HL-60 (cell line): Measurements from ENCODE around the gene AIRE.
A peak's percentile ranks its signal among the peaks of the same experiment; 100 is the strongest.

ENCODE experiments used
- DNase-seq, 2 experiments: peaks; one replicate each; pipeline ENCODE4 v3.0.0-alpha.2; 2010 to 2020; ENCODE audit warnings: low read depth in 1 of 2, low spot score in 1 of 2
- H3K27ac ChIP-seq: fragments of 250-450 bp; sonication (Bioruptor Pico); replicated peaks from 2 replicates; pipeline ENCODE4 v1.5.1; 2020; ENCODE audit warnings: mild to moderate bottlenecking, moderate library complexity
- H3K27me3 ChIP-seq: fragments of 250-450 bp; sonication (Bioruptor Pico); 2 replicates; pipeline ENCODE4 v1.5.1; 2021; ENCODE audit warnings: mild to moderate bottlenecking, moderate library complexity; ENCODE audit not compliant: insufficient read depth, poor library complexity, severe bottlenecking
- H3K4me3 ChIP-seq: replicated peaks from 2 replicates; pipeline ENCODE4 v1.5.1; 2011; ENCODE audit warnings: mild to moderate bottlenecking, control low read depth, low read length; ENCODE audit not compliant: insufficient read depth
- GABPA ChIP-seq: IDR thresholded peaks from 2 replicates; pipeline ENCODE4 v1.6.1; 2012; ENCODE audit warnings: low read depth
- POLR2AphosphoS5 ChIP-seq: IDR thresholded peaks from 2 replicates; pipeline ENCODE4 v1.6.1; 2012; ENCODE audit warnings: low read depth
- SPI1 ChIP-seq: IDR thresholded peaks from 2 replicates; pipeline ENCODE4 v1.6.1; 2012; ENCODE audit warnings: low read depth, mild to moderate bottlenecking, borderline replicate concordance
- TF ChIP-seq, protein P1 (sequence below): IDR thresholded peaks from 2 replicates; pipeline ENCODE4 v1.6.1; 2012; ENCODE audit warnings: low read depth; ENCODE audit not compliant: insufficient replicate concordance
- TF ChIP-seq, protein P2 (sequence below): IDR thresholded peaks from one replicate; pipeline ENCODE4 v1.5.1; 2011; ENCODE audit warnings: low read length, control low read depth, inconsistent platforms; ENCODE audit not compliant: insufficient read depth

Gene AIRE

DNA sequence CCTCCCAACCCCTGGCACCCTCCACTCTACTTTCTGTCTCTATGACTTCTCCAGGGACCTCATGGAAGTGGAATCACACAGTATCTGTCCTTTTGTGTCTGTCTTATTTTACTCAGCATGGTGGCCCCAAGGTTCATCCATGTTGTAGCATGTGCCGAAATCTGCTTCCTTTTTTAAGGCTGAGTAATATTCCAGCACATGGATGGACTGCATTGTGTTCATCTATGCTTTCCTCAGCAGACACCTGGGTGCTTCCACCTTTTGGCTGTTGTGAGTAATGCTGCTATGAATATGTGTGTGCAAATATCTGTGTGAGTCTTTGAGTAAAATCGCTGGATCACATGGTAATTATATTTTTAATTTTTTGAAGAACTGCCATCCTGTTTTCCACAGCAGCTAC lies 12.6 kb downstream of the AIRE start:
- no peak for DNase-seq
- Histone ChIP-seq H3K27me3 (no peaks in the 10 kb centered on the region), H3K4me3 (no peak overlapping the region), H3K27ac (peak overlapping the region; percentile 49)
- TF ChIP-seq POLR2AphosphoS5 (no peak), SPI1 (no peak), GABPA (no peak)
- TF ChIP-seq, protein P1, sequence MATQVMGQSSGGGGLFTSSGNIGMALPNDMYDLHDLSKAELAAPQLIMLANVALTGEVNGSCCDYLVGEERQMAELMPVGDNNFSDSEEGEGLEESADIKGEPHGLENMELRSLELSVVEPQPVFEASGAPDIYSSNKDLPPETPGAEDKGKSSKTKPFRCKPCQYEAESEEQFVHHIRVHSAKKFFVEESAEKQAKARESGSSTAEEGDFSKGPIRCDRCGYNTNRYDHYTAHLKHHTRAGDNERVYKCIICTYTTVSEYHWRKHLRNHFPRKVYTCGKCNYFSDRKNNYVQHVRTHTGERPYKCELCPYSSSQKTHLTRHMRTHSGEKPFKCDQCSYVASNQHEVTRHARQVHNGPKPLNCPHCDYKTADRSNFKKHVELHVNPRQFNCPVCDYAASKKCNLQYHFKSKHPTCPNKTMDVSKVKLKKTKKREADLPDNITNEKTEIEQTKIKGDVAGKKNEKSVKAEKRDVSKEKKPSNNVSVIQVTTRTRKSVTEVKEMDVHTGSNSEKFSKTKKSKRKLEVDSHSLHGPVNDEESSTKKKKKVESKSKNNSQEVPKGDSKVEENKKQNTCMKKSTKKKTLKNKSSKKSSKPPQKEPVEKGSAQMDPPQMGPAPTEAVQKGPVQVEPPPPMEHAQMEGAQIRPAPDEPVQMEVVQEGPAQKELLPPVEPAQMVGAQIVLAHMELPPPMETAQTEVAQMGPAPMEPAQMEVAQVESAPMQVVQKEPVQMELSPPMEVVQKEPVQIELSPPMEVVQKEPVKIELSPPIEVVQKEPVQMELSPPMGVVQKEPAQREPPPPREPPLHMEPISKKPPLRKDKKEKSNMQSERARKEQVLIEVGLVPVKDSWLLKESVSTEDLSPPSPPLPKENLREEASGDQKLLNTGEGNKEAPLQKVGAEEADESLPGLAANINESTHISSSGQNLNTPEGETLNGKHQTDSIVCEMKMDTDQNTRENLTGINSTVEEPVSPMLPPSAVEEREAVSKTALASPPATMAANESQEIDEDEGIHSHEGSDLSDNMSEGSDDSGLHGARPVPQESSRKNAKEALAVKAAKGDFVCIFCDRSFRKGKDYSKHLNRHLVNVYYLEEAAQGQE: no peak
- TF ChIP-seq, protein P2, sequence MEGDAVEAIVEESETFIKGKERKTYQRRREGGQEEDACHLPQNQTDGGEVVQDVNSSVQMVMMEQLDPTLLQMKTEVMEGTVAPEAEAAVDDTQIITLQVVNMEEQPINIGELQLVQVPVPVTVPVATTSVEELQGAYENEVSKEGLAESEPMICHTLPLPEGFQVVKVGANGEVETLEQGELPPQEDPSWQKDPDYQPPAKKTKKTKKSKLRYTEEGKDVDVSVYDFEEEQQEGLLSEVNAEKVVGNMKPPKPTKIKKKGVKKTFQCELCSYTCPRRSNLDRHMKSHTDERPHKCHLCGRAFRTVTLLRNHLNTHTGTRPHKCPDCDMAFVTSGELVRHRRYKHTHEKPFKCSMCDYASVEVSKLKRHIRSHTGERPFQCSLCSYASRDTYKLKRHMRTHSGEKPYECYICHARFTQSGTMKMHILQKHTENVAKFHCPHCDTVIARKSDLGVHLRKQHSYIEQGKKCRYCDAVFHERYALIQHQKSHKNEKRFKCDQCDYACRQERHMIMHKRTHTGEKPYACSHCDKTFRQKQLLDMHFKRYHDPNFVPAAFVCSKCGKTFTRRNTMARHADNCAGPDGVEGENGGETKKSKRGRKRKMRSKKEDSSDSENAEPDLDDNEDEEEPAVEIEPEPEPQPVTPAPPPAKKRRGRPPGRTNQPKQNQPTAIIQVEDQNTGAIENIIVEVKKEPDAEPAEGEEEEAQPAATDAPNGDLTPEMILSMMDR: no peak

DNA sequence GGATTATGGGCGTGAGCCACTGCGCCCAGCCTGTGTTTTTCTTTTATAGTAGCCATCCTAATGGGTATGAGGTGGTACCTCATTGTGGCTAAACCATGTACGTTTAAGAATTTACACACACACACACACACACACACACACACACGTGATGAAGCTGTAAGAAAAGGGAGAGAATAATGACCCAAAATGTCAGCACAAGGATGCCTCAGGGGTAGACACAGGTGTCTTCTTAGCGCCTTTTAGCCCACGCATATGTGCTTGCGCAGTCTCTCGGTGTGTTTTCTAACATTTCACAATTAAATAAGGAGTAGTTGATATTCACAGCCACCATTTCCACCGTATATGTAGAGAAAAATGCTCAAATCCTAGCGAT lies 13.4 kb downstream of the AIRE start:
- H3K27me3 ChIP-seq: no peaks in the 10 kb centered on the region
- DNase-seq: no peak
- H3K4me3 ChIP-seq: peak overlapping the region; percentile 88
- peak overlapping the region; percentile 73 for H3K27ac ChIP-seq
- TF ChIP-seq, protein P1: no peak
- no peak for TF ChIP-seq GABPA
- TF ChIP-seq, protein P2: no peak
- no peak for TF ChIP-seq POLR2AphosphoS5
- TF ChIP-seq SPI1: no peak

DNA sequence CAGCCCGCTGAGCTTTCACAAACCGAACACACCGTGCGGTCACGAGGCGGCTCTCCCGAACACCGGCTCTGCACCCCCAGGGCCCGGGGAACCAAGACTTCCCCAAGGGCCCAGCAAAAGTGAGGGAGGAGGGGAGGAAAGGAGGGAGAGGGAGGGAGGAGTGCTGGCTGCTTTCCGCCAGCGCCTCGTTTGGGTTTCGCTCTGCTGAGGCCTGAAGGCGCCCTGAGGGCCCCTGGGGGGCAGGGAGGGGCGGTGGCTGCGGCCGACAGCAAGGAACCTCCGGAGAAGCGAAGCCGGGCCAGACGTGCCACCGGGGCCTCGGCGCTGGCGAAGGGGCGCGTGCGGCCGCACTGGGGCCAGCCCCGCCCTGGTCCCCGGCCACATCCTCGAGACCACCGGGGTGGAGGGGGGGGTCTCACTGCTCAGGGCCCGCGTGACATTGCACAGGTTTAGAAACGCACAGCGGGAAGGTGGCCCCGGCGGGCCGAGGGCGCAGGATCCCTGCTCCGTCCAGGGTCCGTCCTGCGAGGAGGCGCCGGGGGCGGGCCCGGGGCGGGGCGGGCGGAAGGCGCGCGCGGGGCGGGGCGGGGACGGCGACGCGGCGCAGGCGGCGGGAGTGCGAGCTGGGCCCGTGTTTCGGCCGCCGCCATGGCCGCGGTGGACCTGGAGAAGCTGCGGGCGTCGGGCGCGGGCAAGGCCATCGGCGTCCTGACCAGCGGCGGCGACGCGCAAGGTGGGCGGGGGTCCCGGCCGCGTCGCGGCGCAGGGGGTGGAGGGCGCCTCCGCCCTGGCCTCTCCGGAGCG lies 14.0 kb downstream of the AIRE start, which contains the start of gene PFKL:
PFKL (plus strand) TSS at position 596 of the 804 bp plus-strand sequence; CDS start at position 649, 53 bp downstream.
- TF ChIP-seq SPI1: peak; percentile 43; the same call in 1 of the 2 replicates
- TF ChIP-seq, protein P1: peak; percentile 8
- peak; percentile 50 for TF ChIP-seq POLR2AphosphoS5
- TF ChIP-seq GABPA: no peak
- TF ChIP-seq, protein P2: no peak
- DNase-seq: peak; percentile 80 to 87
- Histone ChIP-seq H3K27ac (peak within 1 kb of the TSS; percentile 73), H3K4me3 (peak within 1 kb of the TSS; percentile 88), H3K27me3 (no peaks in the 10 kb centered on the region)
